IMR-90 (cell line): ENCODE measurements around the gene STAC. TPM values are rescaled to one million over a fixed set of nuclear protein-coding genes. Genes with fewer than 3 reads are reported as not detected.
A peak's percentile ranks its signal among the peaks of the same experiment; 100 is the strongest.

ENCODE experiments used
- ATAC-seq: fragments of 200-7000 bp; cut with Tn5 transposase; 2 replicates; pipeline ENCODE4 v1.9.1; 2020; ENCODE audit warnings: low read depth, mild to moderate bottlenecking, moderate library complexity
- BruUV-seq: library from RNA; stranded (reverse); fragments of 400-500 nt; replicated peaks from 2 replicates; lab custom pipeline; 2021; lab: Mats Ljungman, UMichigan
- CTCF ChIA-PET: fragments of 300-600 bp; formaldehyde crosslinking; extraction: SDS; loops from one replicate; lab custom pipeline; 2021; ENCODE audit warnings: antibody characterized with exemption; lab: Yijun Ruan, JAX
- POLR2A ChIA-PET: fragments of 300-600 bp; sonication (Branson Sonifier 250); formaldehyde crosslinking; loops from one replicate; lab custom pipeline; 2022; ENCODE audit warnings: antibody characterized with exemption; ENCODE audit not compliant: unreplicated experiment; lab: Charles Lee
- DNase-seq: peaks from one replicate; pipeline ENCODE4 v3.0.0; 2013
- H2AFZ ChIP-seq: replicated peaks from 2 replicates; pipeline ENCODE3; 2013; ENCODE audit warnings: low read length, mild to moderate bottlenecking; ENCODE audit not compliant: poor library complexity
- H2AK5ac ChIP-seq: 2 replicates; pipeline ENCODE4 v1.6.1; 2013; ENCODE audit warnings: low read depth, low read length, inconsistent platforms
- H2AK9ac ChIP-seq: replicated peaks from 2 replicates; pipeline ENCODE3; 2013; ENCODE audit warnings: mild to moderate bottlenecking, low read depth, low read length, moderate library complexity; ENCODE audit not compliant: poor library complexity
- H2BK120ac ChIP-seq: 2 replicates; pipeline ENCODE4 v1.6.1; 2013; ENCODE audit warnings: low read depth, low read length, inconsistent platforms
- H2BK15ac ChIP-seq: 3 replicates; pipeline ENCODE4 v1.6.1; 2013; ENCODE audit warnings: low read depth, low read length, inconsistent platforms
- H2BK20ac ChIP-seq: 2 replicates; pipeline ENCODE4 v1.6.1; 2013; ENCODE audit warnings: low read depth, mild to moderate bottlenecking, inconsistent platforms, low read length, moderate library complexity
- H2BK5ac ChIP-seq: 2 replicates; pipeline ENCODE4 v1.6.1; 2013; ENCODE audit warnings: mild to moderate bottlenecking, low read depth, low read length, inconsistent platforms; ENCODE audit not compliant: poor library complexity, severe bottlenecking
- H3K14ac ChIP-seq: replicated peaks from 2 replicates; pipeline ENCODE4 v1.6.1; 2013; ENCODE audit warnings: low read depth, low read length, inconsistent platforms
- H3K18ac ChIP-seq: 2 replicates; pipeline ENCODE4 v1.6.1; 2013; ENCODE audit warnings: low read depth, low read length, control low read depth
- H3K23ac ChIP-seq: 2 replicates; pipeline ENCODE4 v1.6.1; 2013; ENCODE audit warnings: low read depth, low read length, inconsistent platforms
- H3K27ac ChIP-seq: 2 replicates; pipeline ENCODE4 v1.5.1; 2013; ENCODE audit warnings: mild to moderate bottlenecking, control low read depth, low read length; ENCODE audit not compliant: insufficient read depth
- H3K27me3 ChIP-seq: 2 replicates; pipeline ENCODE4 v1.6.1; 2013; ENCODE audit warnings: low read length; ENCODE audit not compliant: control insufficient read depth, insufficient read depth
- H3K36me3 ChIP-seq: 2 replicates; pipeline ENCODE4 v1.6.1; 2013; ENCODE audit warnings: low read length, mixed read lengths; ENCODE audit not compliant: control insufficient read depth, insufficient read depth
- H3K4ac ChIP-seq: 2 replicates; pipeline ENCODE4 v1.6.1; 2013; ENCODE audit warnings: low read depth, low read length, inconsistent platforms
- H3K4me1 ChIP-seq: 2 replicates; pipeline ENCODE4 v1.6.1; 2013; ENCODE audit warnings: low read length, mixed read lengths; ENCODE audit not compliant: control insufficient read depth, insufficient read depth
- H3K4me2 ChIP-seq: 2 replicates; pipeline ENCODE4 v1.6.1; 2013; ENCODE audit warnings: low read depth, mild to moderate bottlenecking, control low read depth, low read length, moderate library complexity
- H3K4me3 ChIP-seq: 2 replicates; pipeline ENCODE4 v1.5.1; 2013; ENCODE audit warnings: low read depth, mild to moderate bottlenecking, control low read depth, low read length, moderate library complexity; ENCODE audit not compliant: insufficient read depth
- H3K56ac ChIP-seq: 2 replicates; pipeline ENCODE4 v1.6.1; 2013; ENCODE audit warnings: low read length, inconsistent platforms; ENCODE audit not compliant: insufficient read depth; ENCODE audit errors: extremely low read depth
- H3K79me1 ChIP-seq, 2 experiments: 2 replicates each; pipeline ENCODE4 v1.6.1; 2013; ENCODE audit warnings: low read length in 2 of 2, inconsistent platforms in 1 of 2, low read depth in 1 of 2
- H3K9ac ChIP-seq: 2 replicates; pipeline ENCODE4 v1.6.1; 2013; ENCODE audit warnings: low read depth, low read length, control low read depth
- H3K9me1 ChIP-seq: 2 replicates; pipeline ENCODE4 v1.6.1; 2013; ENCODE audit warnings: low read length, inconsistent platforms; ENCODE audit not compliant: insufficient read depth
- H3K9me3 ChIP-seq: 2 replicates; pipeline ENCODE4 v1.6.1; 2013; ENCODE audit warnings: low read length; ENCODE audit not compliant: control insufficient read depth, insufficient read depth
- H4K20me1 ChIP-seq: 2 replicates; pipeline ENCODE4 v1.6.1; 2013; ENCODE audit warnings: low read length, inconsistent platforms; ENCODE audit not compliant: insufficient read depth
- H4K5ac ChIP-seq: 2 replicates; pipeline ENCODE4 v1.6.1; 2013; ENCODE audit warnings: mild to moderate bottlenecking, low read depth, low read length, control low read depth
- H4K8ac ChIP-seq, 2 experiments: 2 replicates each; pipeline ENCODE4 v1.6.1; 2013; ENCODE audit warnings: low read depth in 2 of 2, low read length in 2 of 2, control low read depth in 1 of 2, inconsistent platforms in 1 of 2
- H4K91ac ChIP-seq: 2 replicates; pipeline ENCODE4 v1.6.1; 2013; ENCODE audit warnings: low read depth, low read length, inconsistent platforms; ENCODE audit not compliant: insufficient read depth
- CEBPB ChIP-seq: IDR thresholded peaks from 2 replicates; pipeline ENCODE4 v1.6.1; 2012; ENCODE audit warnings: low read depth, low read length, improper control_type of control experiment
- WGBS, 2 experiments: methylation state at CpG; one replicate each; pipeline versions ENCODE4 v1.1.5 to v1.1.7; 2013; ENCODE audit warnings: missing lambda C conversion rate in 2 of 2; ENCODE audit not compliant: insufficient read length in 1 of 2; ENCODE audit errors: extremely low coverage in 2 of 2; 5-methylcytosine and 5-hydroxymethylcytosine counted together
- dilution Hi-C: fragments of 300-500 bp; cut with HindIII; formaldehyde crosslinking; loops from one replicate; pipeline ENCODE4 v1.14.3; 2018; ENCODE audit warnings: low sequenced_read_pairs; ENCODE audit not compliant: unreplicated experiment
- in situ Hi-C: fragments of 300-500 bp; cut with MboI; formaldehyde crosslinking; loops from 3 replicates; pipeline ENCODE4 v1.14.3; 2019; ENCODE audit warnings: low sequenced_read_pairs, inconsistent platforms, mixed read lengths
- intact Hi-C: fragments of 100-400 bp; cut with micrococcal nuclease; formaldehyde crosslinking; loops from 2 replicates; pipeline ENCODE4 v1.10.0; 2022
- polyA plus RNA-seq, 3 experiments: library from polyadenylated mRNA; depleted of rRNA; stranded (reverse); fragments of >200 nt; gene quantifications; 2 replicates each; pipeline ENCODE4 v1.2.3, GENCODE V29; 2012; ENCODE audit warnings: low replicate concordance in 1 of 3
- total RNA-seq: library from RNA; depleted of rRNA; stranded (reverse); fragments of >200 nt; gene quantifications from 2 replicates; pipeline ENCODE4 v1.2.3, GENCODE V29; 2012
- TF ChIP-seq, protein P1 (sequence below): conservative IDR thresholded peaks from 2 replicates; pipeline ENCODE4 v1.5.1; 2012; ENCODE audit warnings: mild to moderate bottlenecking, low read depth, low read length, improper control_type of control experiment

The STAC gene
- total and polyA plus RNA-seq, 2 of the 4 experiments (the other 2 are of a cell fraction), result 0.19 to 0.36 TPM

- Histone ChIP-seq H3K79me1 (no peaks in the 10 kb centered on the region), H3K9me1 (no peaks in the 10 kb centered on the region), H3K27ac (no peak overlapping the region), H2BK120ac (no peak overlapping the region), H2BK20ac (no peak overlapping the region), H3K14ac (no peak overlapping the region), H4K20me1 (no peaks in the 10 kb centered on the region), H4K5ac (no peak overlapping the region), H3K4me3 (no peak overlapping the region), H4K8ac (no peak overlapping the region), H3K27me3 (no peaks in the 10 kb centered on the region; the same call in 1 of the 2 replicates), H3K9ac (no peak overlapping the region), H3K36me3 (no peaks in the 10 kb centered on the region), H2AK5ac (no peak overlapping the region), H3K4me1 (no peaks in the 10 kb centered on the region), H3K9me3 (no peaks in the 10 kb centered on the region), H2BK15ac (no peak overlapping the region), H3K23ac (no peak overlapping the region), H3K56ac (no peak overlapping the region), H2AK9ac (no peak overlapping the region), H3K18ac (no peak overlapping the region), H4K91ac (no peak overlapping the region), H2BK5ac (no peak overlapping the region), H2AFZ (no peak overlapping the region), H3K4me2 (no peak overlapping the region), H3K4ac (no peak overlapping the region)
- ChIA-PET POLR2A (no interaction called here), CTCF (interaction anchor here (0.6 kb wide), 1 partner anchor 10 kb away, joined by 3 read pairs; no protein-coding TSS in a partner anchor)
- DNase-seq, result peak; percentile 17
- ATAC-seq, result no peak
- dilution Hi-C loops, result no loop called here
- BruUV-seq, result no TSS peak
- no CpG with 5 or more reads among the region's 2 CpGs for WGBS, 2 experiments
- TF ChIP-seq, protein P1, sequence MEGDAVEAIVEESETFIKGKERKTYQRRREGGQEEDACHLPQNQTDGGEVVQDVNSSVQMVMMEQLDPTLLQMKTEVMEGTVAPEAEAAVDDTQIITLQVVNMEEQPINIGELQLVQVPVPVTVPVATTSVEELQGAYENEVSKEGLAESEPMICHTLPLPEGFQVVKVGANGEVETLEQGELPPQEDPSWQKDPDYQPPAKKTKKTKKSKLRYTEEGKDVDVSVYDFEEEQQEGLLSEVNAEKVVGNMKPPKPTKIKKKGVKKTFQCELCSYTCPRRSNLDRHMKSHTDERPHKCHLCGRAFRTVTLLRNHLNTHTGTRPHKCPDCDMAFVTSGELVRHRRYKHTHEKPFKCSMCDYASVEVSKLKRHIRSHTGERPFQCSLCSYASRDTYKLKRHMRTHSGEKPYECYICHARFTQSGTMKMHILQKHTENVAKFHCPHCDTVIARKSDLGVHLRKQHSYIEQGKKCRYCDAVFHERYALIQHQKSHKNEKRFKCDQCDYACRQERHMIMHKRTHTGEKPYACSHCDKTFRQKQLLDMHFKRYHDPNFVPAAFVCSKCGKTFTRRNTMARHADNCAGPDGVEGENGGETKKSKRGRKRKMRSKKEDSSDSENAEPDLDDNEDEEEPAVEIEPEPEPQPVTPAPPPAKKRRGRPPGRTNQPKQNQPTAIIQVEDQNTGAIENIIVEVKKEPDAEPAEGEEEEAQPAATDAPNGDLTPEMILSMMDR, result no peak
- peak; percentile 27; the same call in 1 of the 2 replicates for TF ChIP-seq CEBPB
- intact Hi-C loops, result no loop called here
- in situ Hi-C loops, result no loop called here
Observed at GRCh38 chr3:36597422-36597821, 217.1 kb downstream of the STAC start.
